ENCODE measurements around the gene SNAPC4.

Gene SNAPC4

GRCh38 chr9:136400038-136400834 is at the start of gene SNAPC4:
Gene SNAPC4, minus strand, starts transcription at chr9:136400170. Its CDS starts 1,742 bp downstream, at chr9:136398428.
- no peak for FAIRE-seq

GRCh38 chr9:136448655-136449054 is 48.7 kb upstream of the SNAPC4 start:
- no peak for FAIRE-seq

- FAIRE-seq: no peak
Measured at GRCh38 chr9:136447173-136447778, 47.3 kb upstream of the SNAPC4 start.

GRCh38 chr9:136445799-136446198 is 45.8 kb upstream of the SNAPC4 start:
- FAIRE-seq: no peak

- FAIRE-seq: no peak
Measured at GRCh38 chr9:136444102-136444501, 44.1 kb upstream of the SNAPC4 start.

- no peak for FAIRE-seq
Measured at GRCh38 chr9:136443687-136444086, 43.7 kb upstream of the SNAPC4 start.

GRCh38 chr9:136443087-136443486 is 43.1 kb upstream of the SNAPC4 start:
- FAIRE-seq: no peak

- FAIRE-seq: no peak
Measured at GRCh38 chr9:136442265-136442664, 42.3 kb upstream of the SNAPC4 start.

- no peak for FAIRE-seq
Measured at GRCh38 chr9:136441681-136442245, 41.8 kb upstream of the SNAPC4 start.

- no peak for FAIRE-seq
Measured at GRCh38 chr9:136441191-136441680, 41.3 kb upstream of the SNAPC4 start.

- no peak for FAIRE-seq
Measured at GRCh38 chr9:136439481-136440408, 39.8 kb upstream of the SNAPC4 start, which contains the start of gene INPP5E. Gene INPP5E, minus strand, starts transcription at chr9:136439845. Its CDS starts 426 bp downstream, at chr9:136439419.

GRCh38 chr9:136438548-136439480 is 38.8 kb upstream of the SNAPC4 start:
- FAIRE-seq: no peak

GRCh38 chr9:136437839-136438547 is 38.0 kb upstream of the SNAPC4 start:
- no peak for FAIRE-seq

- no peak for FAIRE-seq
Measured at GRCh38 chr9:136437430-136437829, 37.5 kb upstream of the SNAPC4 start.

- FAIRE-seq: no peak
Measured at GRCh38 chr9:136436055-136436634, 36.2 kb upstream of the SNAPC4 start.

- no peak for FAIRE-seq
Measured at GRCh38 chr9:136434580-136435169, 34.7 kb upstream of the SNAPC4 start.

GRCh38 chr9:136433849-136434579 is 34.0 kb upstream of the SNAPC4 start:
- no peak for FAIRE-seq

GRCh38 chr9:136433043-136433715 is 33.2 kb upstream of the SNAPC4 start:
- FAIRE-seq: no peak

- FAIRE-seq: no peak
Measured at GRCh38 chr9:136432591-136432990, 32.6 kb upstream of the SNAPC4 start.

Measured in colon (tissue), 2 donors.